Breast epithelium (tissue), 4 donors: ENCODE results near the gene KCTD16. TPM values are rescaled to one million over a fixed set of nuclear protein-coding genes. Genes with fewer than 3 reads are reported as not detected.

ENCODE experiments used
- DNase-seq, 2 donors: peaks; one replicate each; pipeline ENCODE4 v3.0.0-alpha.2; 2019; ENCODE audit warnings: low spot score in 2 of 2
- H3K27ac ChIP-seq, 2 donors: fragments of 200-600 bp; sonication (generic) in 1 of 2; one replicate each; pipeline ENCODE4 v1.5.1; 2016 to 2019; ENCODE audit warnings: mild to moderate bottlenecking in 1 of 2
- H3K27me3 ChIP-seq, 2 donors: fragments of 200-600 bp; sonication (generic) in 1 of 2; one replicate each; pipeline versions ENCODE4 v1.5.1 to v1.6.0; 2017 to 2019; ENCODE audit warnings: control low read depth in 1 of 2, mild to moderate bottlenecking in 1 of 2
- H3K36me3 ChIP-seq: fragments of 200-600 bp; one replicate; pipeline ENCODE4 v1.5.1; 2019
- H3K4me1 ChIP-seq, 2 donors: fragments of 200-600 bp; sonication (generic); one replicate each; pipeline ENCODE4 v1.5.1; 2016 to 2019; ENCODE audit warnings: control low read depth in 1 of 2
- H3K4me3 ChIP-seq, 3 donors: fragments of 200-600 bp; sonication (generic); 1 replicate in 2 of 3; 2 replicates in 1 of 3; pipeline ENCODE4 v1.5.1; 2016 to 2019; ENCODE audit warnings: mild to moderate bottlenecking in 3 of 3, moderate library complexity in 2 of 3
- H3K9me3 ChIP-seq, 2 donors: fragments of 200-600 bp; sonication (generic) in 1 of 2; one replicate each; pipeline ENCODE4 v1.5.1; 2016 to 2019; ENCODE audit warnings: control low read depth in 1 of 2
- POLR2A ChIP-seq: fragments of 450-650 bp; IDR thresholded peaks from one replicate; pipeline ENCODE4 v1.6.1; 2016; ENCODE audit warnings: antibody characterized with exemption, mild to moderate bottlenecking, moderate library complexity
- POLR2AphosphoS5 ChIP-seq, 3 donors: sonication (generic); formaldehyde crosslinking; IDR thresholded peaks; one replicate each; pipeline ENCODE4 v1.6.1; 2017; ENCODE audit warnings: antibody characterized with exemption in 3 of 3
- intact Hi-C: fragments of 100-400 bp; cut with DNase I; formaldehyde crosslinking; loops from one replicate; pipeline ENCODE4 v1.15.1; 2023; ENCODE audit warnings: low total_unique reads
- total RNA-seq, 3 donors: library from RNA; depleted of rRNA; stranded (reverse); fragments of >200 nt; gene quantifications; one replicate each; pipeline ENCODE4 v1.1.0, GENCODE V29; 2016
- TF ChIP-seq, protein P1 (sequence below), 3 donors: fragments of 450-650 bp; IDR thresholded peaks; one replicate each; pipeline ENCODE4 v1.5.1; 2016 to 2017; ENCODE audit warnings: antibody characterized with exemption in 3 of 3, mild to moderate bottlenecking in 3 of 3, moderate library complexity in 3 of 3

The KCTD16 gene
- total RNA-seq, 3 donors from 2014 or later, result under 0.01 to 0.33 (median 0.32) TPM

GRCh38 chr5:144404672-144405071 lies 234.0 kb downstream of the KCTD16 start:
- Histone ChIP-seq H3K27me3 (no peaks in the 10 kb centered on the region), H3K9me3 (no peaks in the 10 kb centered on the region), H3K36me3 (no peaks in the 10 kb centered on the region), H3K4me3 (no peak overlapping the region), H3K4me1 (no peaks in the 10 kb centered on the region), H3K27ac (no peak overlapping the region)
- TF ChIP-seq POLR2A (no peak), POLR2AphosphoS5 (IDR thresholded peaks at IDR 0.05) (no peak)
- TF ChIP-seq, protein P1, sequence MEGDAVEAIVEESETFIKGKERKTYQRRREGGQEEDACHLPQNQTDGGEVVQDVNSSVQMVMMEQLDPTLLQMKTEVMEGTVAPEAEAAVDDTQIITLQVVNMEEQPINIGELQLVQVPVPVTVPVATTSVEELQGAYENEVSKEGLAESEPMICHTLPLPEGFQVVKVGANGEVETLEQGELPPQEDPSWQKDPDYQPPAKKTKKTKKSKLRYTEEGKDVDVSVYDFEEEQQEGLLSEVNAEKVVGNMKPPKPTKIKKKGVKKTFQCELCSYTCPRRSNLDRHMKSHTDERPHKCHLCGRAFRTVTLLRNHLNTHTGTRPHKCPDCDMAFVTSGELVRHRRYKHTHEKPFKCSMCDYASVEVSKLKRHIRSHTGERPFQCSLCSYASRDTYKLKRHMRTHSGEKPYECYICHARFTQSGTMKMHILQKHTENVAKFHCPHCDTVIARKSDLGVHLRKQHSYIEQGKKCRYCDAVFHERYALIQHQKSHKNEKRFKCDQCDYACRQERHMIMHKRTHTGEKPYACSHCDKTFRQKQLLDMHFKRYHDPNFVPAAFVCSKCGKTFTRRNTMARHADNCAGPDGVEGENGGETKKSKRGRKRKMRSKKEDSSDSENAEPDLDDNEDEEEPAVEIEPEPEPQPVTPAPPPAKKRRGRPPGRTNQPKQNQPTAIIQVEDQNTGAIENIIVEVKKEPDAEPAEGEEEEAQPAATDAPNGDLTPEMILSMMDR (IDR thresholded peaks at IDR 0.05), result no peak
- intact Hi-C loops, result loop anchor here (5.0 kb wide), 1 partner anchor 1163 kb away; no protein-coding TSS in a partner anchor
- DNase-seq, result no peak

DNA sequence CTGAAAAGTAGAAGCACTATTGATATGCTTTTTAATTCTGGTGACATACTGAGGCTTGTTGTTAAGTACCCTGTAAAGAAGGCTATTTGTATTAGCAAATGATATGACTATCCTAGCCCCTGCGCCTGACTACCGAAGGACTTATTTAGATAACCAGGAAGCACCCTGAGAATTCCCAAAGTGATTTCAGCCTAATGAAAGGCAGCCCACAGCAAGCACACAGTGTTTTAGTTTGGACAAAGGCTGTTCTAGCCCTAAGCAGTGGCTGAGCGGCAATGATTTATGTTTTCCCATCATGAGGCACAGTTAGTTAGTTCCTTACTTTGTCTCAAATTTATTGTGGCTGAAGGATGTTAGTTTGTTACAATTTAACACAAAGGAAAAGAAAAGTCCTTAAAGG lies 235.3 kb downstream of the KCTD16 start:
- Histone ChIP-seq H3K4me3 (no peak overlapping the region), H3K4me1 (no peaks in the 10 kb centered on the region), H3K9me3 (no peaks in the 10 kb centered on the region), H3K36me3 (no peaks in the 10 kb centered on the region), H3K27me3 (no peaks in the 10 kb centered on the region), H3K27ac (no peak overlapping the region)
- DNase-seq, result no peak
- TF ChIP-seq, protein P1 (IDR thresholded peaks at IDR 0.05), result no peak
- TF ChIP-seq POLR2A, result no peak
- no peak for TF ChIP-seq POLR2AphosphoS5 (IDR thresholded peaks at IDR 0.05)
- intact Hi-C loops, result loop anchor here (5.0 kb wide), 1 partner anchor 1161 kb away; no protein-coding TSS in a partner anchor

GRCh38 chr5:144406442-144406841 lies 235.8 kb downstream of the KCTD16 start:
- TF ChIP-seq, protein P1 (IDR thresholded peaks at IDR 0.05), result no peak
- TF ChIP-seq POLR2A, result no peak
- no peak for TF ChIP-seq POLR2AphosphoS5 (IDR thresholded peaks at IDR 0.05)
- H3K9me3 ChIP-seq, result no peaks in the 10 kb centered on the region
- DNase-seq, result no peak
- no peaks in the 10 kb centered on the region for H3K36me3 ChIP-seq
- no peaks in the 10 kb centered on the region for H3K4me1 ChIP-seq
- H3K27me3 ChIP-seq, result no peaks in the 10 kb centered on the region
- H3K4me3 ChIP-seq, result no peak overlapping the region
- intact Hi-C loops, result loop anchor here (5.0 kb wide), 1 partner anchor 1161 kb away; no protein-coding TSS in a partner anchor
- no peak overlapping the region for H3K27ac ChIP-seq

DNA sequence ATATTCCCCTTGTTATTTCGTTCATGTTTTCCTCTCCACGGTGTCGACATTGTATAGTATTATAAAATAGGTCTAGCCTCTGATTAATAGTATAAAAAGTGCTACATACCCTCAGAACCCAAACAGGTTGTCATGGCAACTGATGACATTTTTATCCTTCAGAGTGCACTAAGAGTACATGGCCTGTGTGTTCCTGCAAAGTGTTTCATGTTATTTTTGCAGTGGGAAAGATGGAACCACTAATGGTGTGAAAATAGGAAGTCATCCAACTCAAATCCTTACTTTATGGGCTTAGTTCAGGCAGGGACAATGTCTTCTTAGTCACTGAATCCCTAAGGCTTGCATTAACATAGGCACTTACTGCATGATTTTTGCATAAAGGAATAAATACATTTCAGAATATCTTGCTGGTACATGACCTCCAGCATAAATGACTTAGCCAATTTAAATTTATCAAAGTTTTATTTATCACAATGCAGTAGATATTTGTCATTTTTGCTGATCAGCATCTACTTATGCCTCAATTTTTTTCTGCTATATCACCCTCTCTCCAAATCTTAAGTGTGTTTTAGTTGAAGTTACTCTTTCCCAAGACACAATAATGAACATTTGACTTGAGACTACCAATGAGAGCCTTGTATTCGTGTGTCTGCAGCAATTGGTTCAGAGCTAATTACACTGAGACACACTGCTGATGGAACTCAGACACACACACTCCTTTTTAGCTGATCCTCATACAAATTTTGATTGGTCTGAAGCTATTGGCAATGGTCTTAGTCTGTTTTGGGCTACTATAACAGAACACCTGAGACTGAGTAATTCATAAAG lies 243.7 kb downstream of the KCTD16 start:
- H3K36me3 ChIP-seq, result no peaks in the 10 kb centered on the region
- H3K4me3 ChIP-seq, result no peak overlapping the region
- no peaks in the 10 kb centered on the region for H3K4me1 ChIP-seq
- H3K27me3 ChIP-seq, result no peaks in the 10 kb centered on the region
- no peak overlapping the region for H3K27ac ChIP-seq
- intact Hi-C loops, result no loop called here
- no peak for DNase-seq
- H3K9me3 ChIP-seq, result no peaks in the 10 kb centered on the region
- TF ChIP-seq, protein P1 (IDR thresholded peaks at IDR 0.05), result no peak
- TF ChIP-seq POLR2AphosphoS5 (IDR thresholded peaks at IDR 0.05) (no peak), POLR2A (no peak)

- intact Hi-C loops, result no loop called here
- H3K4me1 ChIP-seq, result no peaks in the 10 kb centered on the region
- no peak for TF ChIP-seq POLR2AphosphoS5 (IDR thresholded peaks at IDR 0.05)
- TF ChIP-seq POLR2A, result no peak
- TF ChIP-seq, protein P1 (IDR thresholded peaks at IDR 0.05), result no peak
- H3K9me3 ChIP-seq, result no peaks in the 10 kb centered on the region
- H3K27me3 ChIP-seq, result no peaks in the 10 kb centered on the region
- DNase-seq, result no peak
- H3K36me3 ChIP-seq, result no peaks in the 10 kb centered on the region
- no peak overlapping the region for H3K4me3 ChIP-seq
- no peak overlapping the region for H3K27ac ChIP-seq
These were observed 245.5 kb downstream of the KCTD16 start for GRCh38 chr5:144416196-144416595.
